ENCODE data around the gene RIT1.
"Not testable (repeated sequence)": the region's sequence is repeated elsewhere in the genome, so short reads cannot be mapped to it uniquely, and the experiment has no call there.

Gene RIT1

DNA sequence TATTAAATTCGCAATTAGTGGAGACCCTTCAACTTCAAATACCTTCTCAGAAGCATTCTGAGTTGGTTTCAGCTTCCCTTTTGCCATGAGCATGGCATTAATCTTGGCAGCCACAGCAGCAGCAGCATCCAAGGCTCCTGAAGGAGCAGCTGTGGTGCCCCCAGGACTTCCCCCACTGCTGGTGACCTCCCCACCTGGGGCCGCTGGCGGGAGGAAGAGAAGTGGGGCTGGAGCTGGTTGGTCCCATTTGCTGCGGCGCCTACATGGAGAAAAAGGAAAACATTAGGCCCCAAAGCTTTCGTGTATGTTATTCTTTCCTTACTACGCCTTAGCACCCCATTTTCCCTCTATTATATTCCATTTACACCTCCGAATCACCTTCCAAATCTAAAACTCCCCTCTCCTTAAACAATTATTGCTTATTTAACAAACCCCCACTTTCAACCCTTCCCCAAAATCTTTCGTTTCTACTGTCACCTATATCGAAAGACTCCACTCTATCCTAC lies 22.5 kb upstream of the RIT1 start:
- DNase-seq (ENCODE audit: low read depth) = peak; percentile 26

DNA sequence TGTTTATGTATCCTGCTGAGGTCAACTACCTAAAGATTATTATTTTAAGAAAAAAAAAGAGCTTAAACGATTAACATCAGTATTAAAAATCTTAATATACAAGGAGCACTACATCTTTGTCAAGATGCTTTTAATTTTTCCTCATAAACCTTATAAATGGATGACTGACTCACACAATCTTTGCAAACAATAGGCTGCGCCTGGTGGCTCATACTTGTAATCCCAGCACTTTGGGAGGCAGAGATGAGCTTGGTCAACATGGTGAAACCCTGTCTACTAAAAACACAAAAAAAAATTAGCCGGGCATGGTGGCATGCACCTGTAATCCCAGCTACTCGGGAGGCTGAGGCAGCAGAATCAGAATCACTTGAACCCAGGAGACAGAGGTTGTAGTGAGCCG lies 21.3 kb upstream of the RIT1 start:
- peak; percentile 60 for DNase-seq (ENCODE audit: low read depth)

DNA sequence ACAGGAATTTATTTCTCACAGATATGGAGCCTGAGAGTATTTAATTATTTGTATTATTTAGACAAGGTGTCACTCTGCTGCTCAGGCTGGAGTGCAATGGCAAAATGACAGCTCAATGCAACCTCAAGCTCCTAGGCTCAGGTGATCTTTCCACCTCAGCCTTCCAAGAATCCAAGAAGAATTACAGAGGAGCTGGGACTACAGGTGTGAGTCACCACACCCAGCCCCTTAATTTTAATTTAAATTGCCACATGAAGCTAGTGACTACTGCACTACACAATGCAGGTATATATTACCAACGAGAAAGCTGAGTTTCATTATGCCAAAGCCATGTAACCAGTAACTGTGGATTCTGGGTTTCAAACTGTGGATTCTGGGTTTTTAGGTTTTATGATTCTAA lies 20.9 kb upstream of the RIT1 start:
- peak; percentile 43 for DNase-seq (ENCODE audit: low read depth)

DNA sequence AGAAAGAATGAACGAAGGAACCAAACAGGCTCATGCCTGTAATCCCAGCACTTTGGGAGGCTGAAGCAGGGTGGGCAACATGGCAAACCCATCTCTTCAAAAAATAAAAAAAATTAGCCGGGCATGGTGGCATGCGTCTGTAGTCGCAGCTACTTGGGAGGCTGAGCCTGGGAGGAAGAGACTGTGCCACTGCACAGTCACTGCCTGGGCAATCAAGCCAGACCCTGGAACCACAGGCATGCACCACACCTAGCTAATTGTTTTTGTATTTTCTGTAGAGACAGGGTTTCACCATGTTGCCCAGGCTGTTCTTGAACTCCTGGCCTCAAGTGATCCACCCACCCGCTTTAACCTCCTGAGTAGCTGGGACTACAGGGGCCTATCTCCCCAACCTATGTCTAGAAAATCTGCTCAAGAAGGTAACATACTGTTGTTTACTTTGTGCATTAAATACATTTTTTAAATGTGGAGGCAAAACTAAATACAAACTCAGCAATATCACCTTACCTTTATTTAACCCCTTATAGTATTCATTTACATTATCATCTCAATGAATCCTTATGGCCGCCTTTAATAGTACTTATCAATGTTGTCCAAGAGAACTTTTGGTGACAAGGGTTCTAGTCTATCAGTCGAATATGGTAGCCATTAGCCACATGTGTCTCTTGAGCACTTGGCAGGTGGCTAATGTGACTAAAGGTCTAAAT lies 20.3 kb upstream of the RIT1 start:
- no peak for DNase-seq (ENCODE audit: low read depth)

DNA sequence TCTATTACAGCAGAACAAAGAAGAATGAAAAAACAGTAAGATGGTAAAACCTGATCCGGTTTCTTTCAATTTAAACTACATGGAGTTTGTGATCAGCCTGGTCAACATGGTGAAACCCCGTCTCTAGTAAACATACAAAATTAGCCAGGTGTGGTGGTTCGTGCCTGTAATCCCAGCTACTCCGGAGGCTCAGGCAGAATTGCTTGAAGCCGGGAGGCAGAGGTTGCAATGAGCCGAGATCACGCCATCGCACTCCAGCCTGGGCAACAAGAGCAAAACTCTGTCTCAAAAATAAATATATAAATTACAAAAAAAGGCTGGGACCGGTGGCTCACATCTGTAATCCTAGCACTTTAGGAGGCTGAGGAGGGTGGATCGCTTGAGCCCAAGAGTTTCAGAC lies 19.6 kb upstream of the RIT1 start:
- DNase-seq (ENCODE audit: low read depth) = not testable (repeated sequence)

DNA sequence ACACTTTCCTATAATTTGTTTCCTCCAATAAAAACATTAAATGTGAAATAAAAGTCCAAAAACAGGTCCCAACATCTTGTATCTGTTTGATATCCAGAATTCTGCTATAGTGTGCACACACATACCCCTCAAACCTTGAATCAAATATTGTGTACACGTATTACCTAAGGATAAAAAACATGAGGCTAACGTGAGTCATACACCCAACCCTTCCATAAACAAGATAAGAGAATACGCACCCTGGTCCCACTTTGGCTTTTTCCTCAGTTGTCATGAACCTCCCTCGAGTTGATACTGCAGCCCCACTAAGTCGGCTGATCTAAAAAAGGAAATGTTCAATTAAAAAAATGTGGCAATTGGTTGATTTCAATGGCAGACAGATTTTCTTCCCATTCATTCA lies 17.9 kb upstream of the RIT1 start:
- peak; percentile 37 for DNase-seq (ENCODE audit: low read depth)

DNA sequence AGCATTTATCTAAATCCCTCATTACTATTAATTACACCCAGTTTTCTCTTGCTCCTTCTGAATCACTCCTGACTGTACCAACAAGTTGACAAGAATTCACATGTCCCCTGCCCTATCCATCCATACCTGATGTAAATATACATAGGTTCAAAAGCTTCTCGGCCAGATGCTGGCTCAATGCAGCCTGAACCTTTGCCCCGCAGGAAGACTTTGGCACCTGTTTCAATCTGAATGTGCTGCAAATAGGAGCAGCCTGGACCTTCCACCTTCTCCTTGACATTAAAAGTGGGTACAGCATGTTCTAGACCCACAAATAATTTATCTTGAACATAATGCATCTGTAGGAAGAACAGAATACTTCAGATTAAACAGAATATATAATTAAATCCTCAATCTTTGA lies 14.4 kb upstream of the RIT1 start:
- no peak for DNase-seq (ENCODE audit: low read depth)

DNA sequence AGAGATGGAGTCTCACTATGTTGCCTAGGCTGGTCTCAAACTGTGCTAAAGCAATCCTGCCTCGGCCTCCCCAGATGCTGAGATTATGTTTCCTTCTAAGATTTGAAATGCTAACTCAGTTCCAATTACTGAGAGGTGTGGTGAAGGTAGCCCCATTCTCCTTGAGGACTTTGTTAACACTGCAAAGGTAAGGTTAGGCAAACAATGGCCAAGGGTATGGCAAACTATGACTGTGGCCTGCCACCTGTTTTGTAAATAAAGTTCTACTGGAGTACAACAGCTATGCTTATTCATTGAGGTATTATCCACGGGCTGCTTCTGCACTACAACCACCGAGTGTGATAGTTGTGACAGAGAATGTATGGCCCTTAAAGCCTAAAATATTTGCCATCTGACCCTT lies 9.6 kb upstream of the RIT1 start:
- DNase-seq (ENCODE audit: low read depth) = no peak

DNA sequence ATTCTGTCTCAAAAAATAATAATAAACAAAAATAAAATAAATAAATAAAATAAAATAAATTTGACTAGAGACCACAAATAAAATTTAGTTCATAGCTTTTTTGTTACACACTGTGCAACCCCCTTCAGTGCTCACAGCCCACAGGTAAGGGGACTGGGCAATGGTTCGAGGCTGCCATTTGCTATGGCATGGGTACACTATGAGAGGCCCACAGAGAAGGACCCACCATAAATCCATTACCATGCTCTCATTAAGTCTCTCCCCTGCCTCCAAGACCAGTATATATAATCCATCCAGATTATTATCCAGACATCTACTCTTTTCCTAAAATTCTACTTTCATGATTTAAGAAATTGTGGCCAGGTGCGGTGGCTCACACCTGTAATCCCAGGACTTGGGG lies 8.7 kb upstream of the RIT1 start:
- DNase-seq (ENCODE audit: low read depth) = no peak

DNA sequence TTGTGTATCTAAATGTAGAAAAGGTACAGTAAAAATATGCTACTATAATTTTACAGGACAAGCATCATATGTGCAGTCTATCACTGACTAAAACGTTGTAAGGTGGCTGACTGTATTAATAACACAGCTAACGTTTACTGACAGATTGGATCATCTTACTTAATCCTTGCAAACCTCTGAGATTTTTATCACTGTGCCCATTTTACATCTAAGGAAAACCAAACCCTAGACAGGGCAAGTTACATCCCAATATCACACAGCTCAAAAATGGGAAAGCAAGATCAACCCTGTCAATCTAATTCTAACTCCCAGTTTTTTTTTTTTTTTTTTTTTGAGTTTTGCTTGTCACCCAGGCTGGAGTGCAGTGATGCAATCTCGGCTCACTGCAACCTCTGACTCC lies 7.5 kb upstream of the RIT1 start:
- no peak for DNase-seq (ENCODE audit: low read depth)

DNA sequence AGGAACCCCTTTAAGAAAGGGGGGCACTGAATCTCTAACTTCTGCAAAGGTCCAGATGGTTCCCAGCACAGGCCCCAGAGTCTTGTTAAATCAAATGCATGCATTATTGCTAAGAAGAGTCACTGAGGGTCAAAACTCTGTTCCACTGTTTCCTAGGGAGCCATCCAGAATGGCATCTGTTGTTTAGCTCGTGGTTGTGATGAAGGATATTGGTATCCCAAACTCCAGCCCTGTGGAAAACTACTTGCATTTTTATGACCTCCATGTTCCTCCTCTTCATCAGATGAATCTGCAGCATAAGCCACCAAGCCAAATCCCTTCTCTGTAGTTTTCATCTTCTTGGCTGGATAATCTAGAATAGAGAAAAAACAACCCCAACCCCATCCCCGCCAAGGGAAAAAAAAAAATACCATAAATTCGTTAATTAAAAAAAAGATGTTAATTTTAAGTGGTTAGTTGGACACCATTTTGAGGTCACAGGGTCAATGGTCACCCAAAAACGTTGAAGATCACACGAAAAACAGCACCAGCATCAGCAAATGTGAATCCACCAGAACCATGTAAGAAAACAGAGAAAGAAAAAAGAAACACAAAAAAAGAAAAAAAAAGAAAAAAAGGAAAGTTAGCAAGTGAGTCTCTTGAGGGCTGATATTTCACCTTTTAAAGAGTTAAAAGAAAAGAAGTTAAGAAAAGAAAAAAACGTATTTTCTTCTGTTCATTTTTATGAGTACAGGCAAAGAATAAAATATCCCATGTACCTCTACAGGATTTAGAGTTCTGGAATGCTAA lies 3.0 kb upstream of the RIT1 start:
- DNase-seq (ENCODE audit: low read depth) = peak; percentile 55

DNA sequence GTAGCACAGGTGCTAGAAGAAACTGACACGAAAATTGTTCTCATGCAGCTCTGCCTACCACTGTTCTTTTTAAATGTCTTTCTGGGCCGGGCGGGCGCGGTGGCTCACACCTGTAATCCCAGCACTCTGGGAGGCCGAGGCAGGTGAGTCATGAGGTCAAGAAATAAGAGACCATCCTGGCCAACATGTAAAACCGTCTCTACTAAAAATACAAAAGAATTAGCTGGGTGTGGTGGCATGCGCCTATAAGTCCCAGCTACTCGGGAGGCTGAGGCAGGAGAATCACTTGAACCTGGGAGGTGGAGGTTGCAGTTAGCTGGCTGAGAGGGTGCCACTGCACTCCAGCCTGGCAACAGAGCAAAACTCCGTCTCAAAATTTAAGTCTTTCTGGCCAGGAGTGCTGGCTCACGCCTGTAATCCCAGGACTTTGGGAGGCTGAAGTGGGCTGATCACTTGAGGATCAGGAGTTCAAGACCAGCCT lies 947 bp upstream of the RIT1 start:
- peak; percentile 42 for DNase-seq (ENCODE audit: low read depth)

DNA sequence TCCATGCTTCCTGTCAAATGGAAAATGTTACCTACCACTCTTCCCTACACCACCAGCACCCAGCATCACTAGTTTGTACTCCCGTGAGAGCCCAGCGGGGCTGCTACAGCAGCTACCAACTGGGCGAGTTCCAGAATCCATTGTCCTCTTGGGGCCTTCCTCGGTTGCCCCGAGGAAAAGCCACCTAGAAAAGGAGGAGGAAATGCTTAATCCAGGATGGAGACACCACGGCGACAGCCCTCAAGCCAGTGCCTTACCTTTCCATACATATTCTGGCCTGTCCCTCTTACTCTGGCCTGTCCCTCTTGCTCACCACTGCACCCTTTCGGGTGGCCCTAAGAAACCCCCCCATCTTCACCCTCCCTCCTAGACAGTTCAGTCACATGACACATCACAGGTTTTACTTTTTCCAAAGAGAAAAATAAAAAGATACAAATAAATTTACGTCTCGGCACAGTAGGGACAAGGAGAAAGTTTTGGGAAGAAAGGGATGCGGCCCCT lies 478 bp downstream of the RIT1 start:
- DNase-seq (ENCODE audit: low read depth) = peak; percentile 59

DNA sequence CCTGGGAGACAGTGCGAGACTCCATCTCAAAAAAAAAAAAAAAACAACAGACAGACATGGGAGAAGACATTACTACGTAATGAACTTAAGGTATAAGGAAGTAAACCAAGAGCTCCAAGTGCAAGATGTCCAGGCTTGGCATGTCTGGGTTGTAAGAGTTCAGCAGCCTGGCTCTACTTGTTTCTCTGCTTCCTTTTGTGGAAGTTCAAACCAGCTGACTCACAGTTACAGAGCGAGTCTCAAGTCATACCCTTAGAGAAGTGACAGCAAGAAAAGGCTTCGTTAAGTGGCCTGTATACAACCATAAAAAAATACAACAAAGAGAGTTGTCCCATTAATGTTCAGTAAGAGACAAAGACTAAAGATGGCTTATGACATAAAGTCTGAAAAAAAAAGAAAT lies 1.3 kb downstream of the RIT1 start:
- DNase-seq (ENCODE audit: low read depth) = peak; percentile 58

DNA sequence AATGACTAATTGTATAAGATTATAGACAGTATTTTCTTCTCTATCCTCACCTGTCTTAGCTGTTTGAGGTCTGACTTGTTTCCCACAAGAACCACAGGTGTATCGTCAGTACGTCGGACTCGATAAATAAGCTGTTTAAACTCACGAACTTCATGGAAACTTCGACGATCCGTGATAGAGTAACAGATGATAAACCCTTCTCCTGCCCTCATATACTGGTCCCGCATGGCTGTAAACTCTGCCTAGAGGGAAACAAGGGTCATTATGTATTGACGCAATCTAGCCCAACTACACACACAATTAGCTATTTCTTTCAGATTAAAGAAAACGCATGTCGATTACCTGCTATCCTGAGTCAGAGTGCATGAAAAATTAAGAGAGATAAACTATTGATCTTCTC lies 6.9 kb downstream of the RIT1 start:
- DNase-seq (ENCODE audit: low read depth) = no peak

DNA sequence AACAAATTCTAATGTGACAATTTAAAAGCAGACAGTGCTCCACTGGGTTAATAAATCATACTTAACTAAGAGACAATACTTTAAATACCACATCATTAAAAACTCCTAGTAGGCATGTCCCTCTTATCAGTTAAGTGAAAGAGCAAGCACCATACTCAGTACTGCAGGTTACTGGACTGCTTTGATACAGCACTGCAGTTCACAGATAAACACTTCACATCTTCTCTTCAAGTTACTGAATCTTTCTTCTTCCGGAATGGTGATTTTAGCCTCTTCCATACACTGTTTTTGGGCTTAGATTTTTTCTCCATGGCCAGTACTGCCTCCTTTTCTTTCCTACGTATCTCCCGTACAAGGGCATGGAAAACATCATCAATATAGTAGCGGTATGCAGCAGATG lies 11.0 kb downstream of the RIT1 start:
- no peak for DNase-seq (ENCODE audit: low read depth)

DNA sequence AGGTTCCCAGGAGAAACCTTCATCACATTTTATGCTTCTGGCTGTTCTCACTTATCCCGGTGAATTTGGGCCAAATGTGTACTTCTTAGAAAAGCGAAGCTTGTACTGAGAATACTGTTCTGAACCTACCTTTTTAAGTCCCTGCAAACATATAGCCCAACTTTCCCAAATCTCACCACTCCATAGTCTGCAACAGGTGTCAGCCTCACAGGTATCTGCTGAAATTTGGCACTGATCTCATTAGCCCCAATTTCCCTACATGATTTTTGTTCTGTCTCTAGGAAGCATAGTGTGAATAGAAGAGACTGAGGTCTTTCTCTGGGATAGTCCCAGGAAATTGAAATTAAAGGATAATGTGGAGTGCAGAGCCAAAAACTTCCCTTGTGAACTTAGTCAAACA lies 11.5 kb downstream of the RIT1 start:
- no peak for DNase-seq (ENCODE audit: low read depth)

DNA sequence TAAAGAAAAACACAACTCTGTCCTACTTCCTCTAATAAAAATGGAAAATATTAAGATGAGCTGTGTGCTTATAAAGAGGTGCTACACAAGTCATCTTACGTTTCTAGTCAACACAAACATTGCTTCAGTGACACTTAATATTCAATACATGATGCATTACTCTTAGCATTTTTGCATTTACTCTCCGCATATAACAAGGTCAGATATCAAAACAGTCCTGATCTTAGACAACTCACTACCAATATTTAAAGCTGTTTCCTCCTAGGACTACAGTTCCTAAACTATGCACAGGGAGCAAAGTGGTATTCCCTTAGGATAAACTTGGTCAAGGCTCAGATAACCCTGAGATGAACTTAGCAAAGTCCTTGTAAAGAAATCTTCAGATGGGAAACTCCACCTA lies 12.3 kb downstream of the RIT1 start:
- no peak for DNase-seq (ENCODE audit: low read depth)

DNA sequence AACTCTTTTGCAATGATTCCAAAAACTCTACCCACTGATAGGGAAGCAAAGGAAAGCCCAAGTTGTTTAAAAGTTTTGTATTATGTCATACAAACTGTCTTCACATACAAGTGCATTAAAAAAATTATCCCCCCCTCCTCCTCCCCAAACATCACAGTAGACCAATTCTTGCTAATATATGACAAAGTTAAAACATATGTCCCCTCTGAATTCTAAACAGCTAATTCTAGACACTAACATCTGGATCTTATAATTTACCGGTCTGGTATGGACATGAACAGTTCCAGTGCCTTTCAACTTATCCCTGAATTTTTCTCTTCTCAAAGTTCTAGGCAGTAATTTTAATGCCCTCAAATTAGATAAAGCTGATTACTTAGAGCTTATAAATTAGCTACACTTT lies 13.4 kb downstream of the RIT1 start:
- no peak for DNase-seq (ENCODE audit: low read depth)

DNA sequence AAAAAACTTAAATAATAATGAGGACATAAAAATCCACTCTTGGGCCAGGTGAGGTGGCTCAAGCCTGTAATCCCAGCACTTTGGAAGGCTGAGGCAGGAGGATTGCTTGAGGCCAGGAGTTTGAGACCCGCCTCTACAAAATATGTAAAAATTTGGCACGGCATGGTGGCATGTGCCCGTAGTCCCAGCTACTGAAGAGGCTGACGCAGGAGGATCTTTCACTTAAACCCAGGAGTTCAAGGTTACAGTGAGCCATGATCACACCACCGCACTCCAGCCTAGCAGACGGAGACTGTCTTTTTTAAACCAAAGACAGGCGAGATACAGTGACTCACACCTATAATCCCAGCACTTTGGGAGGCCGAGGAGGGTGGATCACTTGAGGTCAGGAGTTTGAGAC lies 14.7 kb downstream of the RIT1 start:
- DNase-seq (ENCODE audit: low read depth) = not testable (repeated sequence)

DNA sequence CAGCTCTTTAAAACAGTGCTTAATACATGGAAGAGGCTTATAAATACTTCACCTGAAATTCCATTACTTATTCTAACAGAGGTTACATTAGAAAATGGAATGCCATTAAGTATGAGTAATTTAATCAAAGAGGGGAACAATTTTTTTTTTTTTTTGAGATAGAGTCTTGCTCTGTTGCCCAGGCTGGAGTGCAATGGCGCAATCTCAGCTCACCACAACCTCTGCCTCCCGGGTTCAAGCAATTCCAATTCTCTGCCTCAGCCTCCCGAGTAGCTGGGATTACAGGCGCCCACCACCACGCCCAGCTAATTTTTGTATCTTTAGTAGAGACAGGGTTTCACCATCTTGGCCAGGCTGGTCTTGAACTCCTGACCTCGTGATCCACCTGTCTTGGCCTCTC lies 15.5 kb downstream of the RIT1 start:
- DNase-seq (ENCODE audit: low read depth) = not testable (repeated sequence)

DNA sequence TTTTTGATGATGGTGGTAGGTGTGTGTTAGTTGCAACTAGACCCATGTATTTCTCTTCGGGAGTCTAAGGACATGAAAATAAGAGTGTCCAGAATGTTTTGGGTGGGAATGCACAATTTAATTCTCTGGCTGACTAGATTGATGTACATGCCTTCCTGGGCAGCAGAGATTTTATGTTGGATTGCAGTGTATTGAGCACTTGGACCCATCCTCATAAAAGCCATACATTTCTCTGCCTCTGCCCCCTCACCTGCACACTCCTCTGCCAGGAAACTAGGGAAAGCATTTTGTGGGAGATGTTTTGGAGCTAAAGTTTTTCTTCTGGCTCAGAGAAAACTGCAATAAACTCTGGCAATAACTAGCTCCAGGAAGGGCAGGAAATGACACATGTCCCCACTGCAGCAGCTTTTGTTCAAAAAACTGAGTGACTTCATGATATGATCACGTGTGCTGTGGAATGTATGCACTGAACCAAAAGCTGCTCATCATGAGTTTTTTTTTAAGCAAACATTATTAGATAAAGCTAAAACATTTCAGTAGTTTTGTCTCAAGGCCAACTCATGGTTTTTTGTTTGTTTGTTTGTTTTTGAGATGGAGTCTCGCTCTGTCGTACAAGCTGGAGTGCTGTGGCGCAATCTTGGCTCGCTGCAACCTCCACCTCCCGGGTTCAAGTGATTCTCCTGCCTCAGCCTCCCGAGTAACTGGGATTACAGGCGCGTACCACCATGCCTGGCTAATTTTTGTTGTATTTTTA lies 17.6 kb downstream of the RIT1 start:
- DNase-seq (ENCODE audit: low read depth) = peak; percentile 95

DNA sequence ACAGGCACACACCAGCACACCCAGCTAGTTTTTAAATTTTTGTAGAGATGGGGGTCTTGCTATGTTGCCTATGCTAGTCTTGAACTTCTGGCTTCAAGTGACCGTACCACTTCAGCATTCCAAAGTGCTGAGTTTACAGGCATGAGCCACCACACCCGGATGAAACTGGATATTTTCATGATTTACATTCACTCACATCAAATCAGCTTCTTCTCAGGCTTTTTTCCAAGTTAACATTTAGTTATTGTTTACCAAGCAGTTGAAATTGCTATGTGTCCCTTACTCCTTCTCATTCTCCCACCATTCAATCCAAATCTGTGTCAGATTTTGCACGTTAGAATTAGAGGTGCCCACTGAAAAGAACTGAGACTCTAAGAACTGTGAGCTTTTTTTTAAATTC lies 18.4 kb downstream of the RIT1 start:
- peak; percentile 88 for DNase-seq (ENCODE audit: low read depth)

Data from ELR (cell line).